IMR-90 (cell line): ENCODE measurements around the gene OSBPL1A.

Experiments used
- BHLHE40 ChIP-seq: fragments of 150-350 bp; IDR thresholded peaks from 2 replicates; pipeline ENCODE4 v1.6.1; 2016; ENCODE audit warnings: mild to moderate bottlenecking, low read depth, low read length
- CEBPB ChIP-seq: IDR thresholded peaks from 2 replicates; pipeline ENCODE4 v1.6.1; 2012; ENCODE audit warnings: low read depth, low read length, improper control_type of control experiment
- CHD1 ChIP-seq: IDR thresholded peaks from 2 replicates; pipeline ENCODE4 v1.6.1; 2012; ENCODE audit warnings: low read depth, low read length, improper control_type of control experiment
- CTCF ChIP-seq: conservative IDR thresholded peaks from 2 replicates; pipeline ENCODE4 v1.5.1; 2012; ENCODE audit warnings: mild to moderate bottlenecking, low read depth, low read length, improper control_type of control experiment
- FOS ChIP-seq: fragments of 150-350 bp; IDR thresholded peaks from 2 replicates; pipeline ENCODE4 v1.6.1; 2016; ENCODE audit warnings: low read depth, low read length
- MAFK ChIP-seq: IDR thresholded peaks from 2 replicates; pipeline ENCODE4 v1.6.1; 2012; ENCODE audit warnings: low read depth, low read length, improper control_type of control experiment
- MAZ ChIP-seq: IDR thresholded peaks from 2 replicates; pipeline ENCODE4 v1.6.1; 2012; ENCODE audit warnings: low read depth, mild to moderate bottlenecking, low read length, improper control_type of control experiment, moderate library complexity, borderline replicate concordance
- NFE2L2 ChIP-seq: fragments of 150-350 bp; IDR thresholded peaks from 2 replicates; pipeline ENCODE4 v1.6.1; 2016; ENCODE audit warnings: low read depth, mild to moderate bottlenecking, low read length
- POLR2A ChIP-seq: IDR thresholded peaks from 2 replicates; pipeline ENCODE4 v1.6.1; 2012; ENCODE audit warnings: mild to moderate bottlenecking, low read depth, low read length
- RAD21 ChIP-seq: IDR thresholded peaks from 2 replicates; pipeline ENCODE4 v1.6.1; 2012; ENCODE audit warnings: low read length, improper control_type of control experiment
- RCOR1 ChIP-seq: IDR thresholded peaks from 2 replicates; pipeline ENCODE4 v1.6.1; 2012; ENCODE audit warnings: mild to moderate bottlenecking, low read length, improper control_type of control experiment; ENCODE audit not compliant: insufficient replicate concordance
- USF2 ChIP-seq: fragments of 150-350 bp; IDR thresholded peaks from 2 replicates; pipeline ENCODE4 v1.6.1; 2017; ENCODE audit warnings: mild to moderate bottlenecking, antibody characterized with exemption, low read length, low read depth

- TF ChIP-seq POLR2A: no peak
- TF ChIP-seq FOS: no peak
- no peak for TF ChIP-seq CTCF
- TF ChIP-seq NFE2L2: no peak
- no peak for TF ChIP-seq MAZ
- no peak for TF ChIP-seq MAFK
- no peak for TF ChIP-seq CHD1
- no peak for TF ChIP-seq RAD21
- peak; percentile 74 for TF ChIP-seq CEBPB
- no peak for TF ChIP-seq BHLHE40
- TF ChIP-seq USF2: no peak
- no peak for TF ChIP-seq RCOR1
These were observed 135.5 kb downstream of the OSBPL1A start for GRCh38 chr18:24262087-24262486.
